Measurements from ENCODE around the gene PAMR1. TPM values are rescaled to one million over a fixed set of nuclear protein-coding genes. Genes with fewer than 3 reads are reported as not detected.

The PAMR1 gene
- total RNA-seq, 4 donors from 2014 or later = 4.0 to 13.5 (median 10.4) TPM

DNA sequence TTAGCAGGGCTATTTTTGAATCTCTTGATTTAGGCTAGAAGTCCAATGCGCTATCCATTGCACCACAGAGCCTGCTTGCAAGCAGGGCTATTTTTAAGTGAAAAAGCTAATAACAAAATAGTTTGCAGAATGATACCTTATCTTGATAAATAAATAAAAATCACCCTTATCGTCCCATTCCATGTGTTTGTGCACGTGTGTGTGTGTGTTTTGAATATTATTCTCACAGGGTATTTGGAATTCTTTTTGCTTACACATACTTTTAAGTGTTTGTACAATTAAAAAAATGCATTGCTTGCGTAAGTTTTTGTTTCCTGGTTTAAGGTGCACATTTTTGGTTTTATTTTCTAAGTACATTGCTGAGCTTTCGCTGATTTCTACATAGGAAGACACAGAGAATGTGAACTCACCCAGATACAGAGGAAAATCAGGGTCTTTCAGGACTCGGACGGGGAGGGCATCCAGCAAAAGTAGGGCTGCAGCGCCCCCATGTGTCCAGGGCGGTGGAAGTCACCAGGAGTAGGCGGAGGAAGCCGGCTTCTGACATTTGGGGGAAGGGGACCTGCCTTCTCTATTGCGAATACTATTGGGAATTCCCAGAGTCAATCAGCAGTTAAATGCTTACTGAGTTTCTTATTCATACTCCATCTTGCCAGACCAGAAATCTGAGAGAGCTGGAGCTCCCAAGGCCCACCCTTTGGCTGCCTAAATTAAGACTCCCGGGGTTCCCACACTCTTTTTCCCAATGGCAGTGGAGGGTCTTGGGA, 133.3 kb downstream of the PAMR1 start:
- Histone ChIP-seq H3K4me3 (peak overlapping the region in 1 of 4 donors; percentile 24), H3K27ac (no peak overlapping the region), H3K4me1 (peaks cover 5 to 25% (median 13%) of the 10 kb centered on the region in 4 donors), H3K27me3 (no peaks in the 10 kb centered on the region), H3K9me3 (no peaks in the 10 kb centered on the region), H3K36me3 (no peaks in the 10 kb centered on the region)
- intact Hi-C loops (cut with DNase I; ENCODE audit: low total_unique reads) = loop anchor here (5.0 to 10.0 kb wide), 2 partner anchors 470 to 807 kb away; no protein-coding TSS in a partner anchor
- 15 to 18% methylated on average over 8 to 13 of the region's 13 CpGs for WGBS, 2 donors (ENCODE audit: low coverage in 1 of 2)
- in situ Hi-C loops (cut with MboI; ENCODE audit: low pct_ligation_motif_present in 1 of 4, low pct_unique_long_range_greater_than_20kb in 1 of 4, low sequenced_read_pairs in 3 of 4) = loop anchor here in 3 of 4 donors (5.0 to 25.0 kb wide), 4 partner anchors 397 to 805 kb away; no protein-coding TSS in a partner anchor
- TF ChIP-seq EP300 (IDR thresholded peaks at IDR 0.05; ENCODE audit: low read depth) = no peak
- TF ChIP-seq, protein P1, sequence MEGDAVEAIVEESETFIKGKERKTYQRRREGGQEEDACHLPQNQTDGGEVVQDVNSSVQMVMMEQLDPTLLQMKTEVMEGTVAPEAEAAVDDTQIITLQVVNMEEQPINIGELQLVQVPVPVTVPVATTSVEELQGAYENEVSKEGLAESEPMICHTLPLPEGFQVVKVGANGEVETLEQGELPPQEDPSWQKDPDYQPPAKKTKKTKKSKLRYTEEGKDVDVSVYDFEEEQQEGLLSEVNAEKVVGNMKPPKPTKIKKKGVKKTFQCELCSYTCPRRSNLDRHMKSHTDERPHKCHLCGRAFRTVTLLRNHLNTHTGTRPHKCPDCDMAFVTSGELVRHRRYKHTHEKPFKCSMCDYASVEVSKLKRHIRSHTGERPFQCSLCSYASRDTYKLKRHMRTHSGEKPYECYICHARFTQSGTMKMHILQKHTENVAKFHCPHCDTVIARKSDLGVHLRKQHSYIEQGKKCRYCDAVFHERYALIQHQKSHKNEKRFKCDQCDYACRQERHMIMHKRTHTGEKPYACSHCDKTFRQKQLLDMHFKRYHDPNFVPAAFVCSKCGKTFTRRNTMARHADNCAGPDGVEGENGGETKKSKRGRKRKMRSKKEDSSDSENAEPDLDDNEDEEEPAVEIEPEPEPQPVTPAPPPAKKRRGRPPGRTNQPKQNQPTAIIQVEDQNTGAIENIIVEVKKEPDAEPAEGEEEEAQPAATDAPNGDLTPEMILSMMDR (IDR thresholded peaks at IDR 0.05) = peak; percentile 82 to 86 (median 84)
- peak; percentile 81 for DNase-seq

DNA sequence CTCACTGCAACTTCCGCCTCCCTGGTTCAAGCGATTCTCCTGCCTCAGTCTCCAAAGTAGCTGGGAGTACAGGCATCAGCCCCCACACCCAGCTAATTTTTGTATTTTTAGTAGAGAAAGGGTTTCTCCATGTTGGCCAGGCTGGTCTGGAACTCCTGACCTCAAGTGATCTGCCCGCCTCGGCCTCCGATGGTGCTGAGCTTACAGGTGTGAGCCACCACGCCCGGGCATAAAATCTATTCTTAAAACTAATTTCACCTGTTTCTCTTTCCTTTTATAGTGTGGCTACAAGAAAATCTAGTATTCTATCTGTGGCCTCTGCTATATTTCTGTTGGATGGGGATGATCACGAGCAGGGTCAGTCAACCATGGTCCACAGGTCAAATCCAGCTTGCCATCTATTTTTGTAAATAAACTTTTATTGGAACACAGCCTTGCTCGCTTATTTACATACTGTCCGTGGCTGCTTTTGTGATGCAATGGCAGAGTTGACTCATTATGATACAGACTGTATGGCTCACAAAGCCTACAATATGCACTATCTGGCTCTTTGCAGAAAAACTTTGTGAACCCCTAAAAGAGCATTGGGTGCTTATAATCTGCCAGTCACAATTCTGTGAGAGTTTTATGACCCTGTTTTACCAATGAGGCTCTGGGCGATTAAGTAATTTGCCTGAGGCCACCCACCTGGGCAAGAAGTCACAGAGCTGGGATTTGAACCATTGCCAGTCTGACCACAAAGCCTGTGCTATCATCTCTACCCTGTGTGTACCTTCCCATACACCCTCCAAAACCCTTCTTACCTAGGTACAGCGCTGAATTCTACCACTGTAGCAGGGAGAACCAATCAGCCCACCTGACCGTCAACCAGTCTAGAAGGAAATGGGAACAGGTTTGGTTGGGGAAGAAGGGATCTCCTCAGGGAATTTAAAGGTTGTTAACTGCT, 134.4 kb downstream of the PAMR1 start:
- H3K27ac ChIP-seq = no peak overlapping the region
- TF ChIP-seq EP300 (IDR thresholded peaks at IDR 0.05; ENCODE audit: low read depth) = no peak
- no peak for TF ChIP-seq POLR2AphosphoS5 (IDR thresholded peaks at IDR 0.05)
- TF ChIP-seq POLR2A (IDR thresholded peaks at IDR 0.05) = no peak
- TF ChIP-seq, protein P1 (IDR thresholded peaks at IDR 0.05) = no peak
- in situ Hi-C loops (cut with MboI; ENCODE audit: low pct_ligation_motif_present in 1 of 4, low pct_unique_long_range_greater_than_20kb in 1 of 4, low sequenced_read_pairs in 3 of 4) = loop anchor here in 3 of 4 donors (5.0 to 25.0 kb wide), 4 partner anchors 396 to 804 kb away; no protein-coding TSS in a partner anchor
- 45 to 51% methylated on average over 7 to 13 of the region's 13 CpGs for WGBS, 2 donors (ENCODE audit: low coverage in 1 of 2)
- no peak overlapping the region for H3K4me3 ChIP-seq
- intact Hi-C loops (cut with DNase I; ENCODE audit: low total_unique reads) = loop anchor here (5.0 to 10.0 kb wide), 2 partner anchors 469 to 806 kb away; no protein-coding TSS in a partner anchor
- H3K9me3 ChIP-seq = no peaks in the 10 kb centered on the region
- no peaks in the 10 kb centered on the region for H3K36me3 ChIP-seq
- peaks cover 5 to 25% (median 13%) of the 10 kb centered on the region in 4 donors for H3K4me1 ChIP-seq
- no peaks in the 10 kb centered on the region for H3K27me3 ChIP-seq
- peak; percentile 19 for DNase-seq

DNA sequence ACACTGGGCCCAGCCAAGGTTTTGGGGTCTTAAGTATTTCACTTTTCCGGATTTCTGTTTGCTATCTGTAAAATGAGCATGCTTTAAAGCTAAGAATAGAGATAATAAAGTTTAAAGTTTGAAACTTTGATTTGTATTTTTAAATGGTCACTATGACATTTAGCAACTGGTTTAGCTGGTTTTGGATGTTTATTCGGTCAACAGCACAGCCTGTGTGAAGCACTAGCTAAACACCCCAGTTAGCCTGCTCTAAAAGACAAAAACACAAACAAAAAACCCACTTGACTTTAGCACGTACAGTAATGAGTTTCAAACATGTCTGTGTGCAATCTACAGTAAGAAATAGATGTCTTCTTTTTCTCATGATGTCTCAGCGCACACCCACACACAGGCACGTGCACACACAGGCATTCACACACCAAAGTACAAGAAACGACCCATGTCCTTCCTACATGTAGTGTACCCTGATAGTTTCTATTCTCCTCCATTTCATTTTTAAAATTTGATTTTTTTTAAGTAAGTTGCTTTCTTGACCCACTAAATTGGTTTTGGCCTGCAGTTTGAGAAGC, 135.4 kb downstream of the PAMR1 start:
- TF ChIP-seq, protein P1 (IDR thresholded peaks at IDR 0.05) = no peak
- TF ChIP-seq POLR2A (IDR thresholded peaks at IDR 0.05) = no peak
- TF ChIP-seq EP300 (IDR thresholded peaks at IDR 0.05; ENCODE audit: low read depth) = no peak
- TF ChIP-seq POLR2AphosphoS5 (IDR thresholded peaks at IDR 0.05) = no peak
- Histone ChIP-seq H3K4me1 (peaks cover 5 to 25% (median 13%) of the 10 kb centered on the region in 4 donors), H3K27ac (no peak overlapping the region), H3K27me3 (no peaks in the 10 kb centered on the region), H3K9me3 (no peaks in the 10 kb centered on the region), H3K36me3 (no peaks in the 10 kb centered on the region), H3K4me3 (no peak overlapping the region)
- intact Hi-C loops (cut with DNase I; ENCODE audit: low total_unique reads) = loop anchor here (5.0 to 10.0 kb wide), 2 partner anchors 468 to 805 kb away; no protein-coding TSS in a partner anchor
- DNase-seq = no peak
- in situ Hi-C loops (cut with MboI; ENCODE audit: low pct_ligation_motif_present in 1 of 4, low pct_unique_long_range_greater_than_20kb in 1 of 4, low sequenced_read_pairs in 3 of 4) = loop anchor here (5.0 to 25.0 kb wide), 5 partner anchors 395 to 803 kb away; no protein-coding TSS in a partner anchor
- 46 to 51% methylated on average over 6 of the region's 6 CpGs for whole genome bisulfite sequencing, 2 donors (ENCODE audit: low coverage in 1 of 2)
